SIG-M5 (cell line): Measurements from ENCODE around the gene BAIAP2L1.

ENCODE experiments used
- DNase-seq: peaks from one replicate; lab custom pipeline; 2025; lab: John Stamatoyannopoulos, UW

BAIAP2L1 gene

DNA sequence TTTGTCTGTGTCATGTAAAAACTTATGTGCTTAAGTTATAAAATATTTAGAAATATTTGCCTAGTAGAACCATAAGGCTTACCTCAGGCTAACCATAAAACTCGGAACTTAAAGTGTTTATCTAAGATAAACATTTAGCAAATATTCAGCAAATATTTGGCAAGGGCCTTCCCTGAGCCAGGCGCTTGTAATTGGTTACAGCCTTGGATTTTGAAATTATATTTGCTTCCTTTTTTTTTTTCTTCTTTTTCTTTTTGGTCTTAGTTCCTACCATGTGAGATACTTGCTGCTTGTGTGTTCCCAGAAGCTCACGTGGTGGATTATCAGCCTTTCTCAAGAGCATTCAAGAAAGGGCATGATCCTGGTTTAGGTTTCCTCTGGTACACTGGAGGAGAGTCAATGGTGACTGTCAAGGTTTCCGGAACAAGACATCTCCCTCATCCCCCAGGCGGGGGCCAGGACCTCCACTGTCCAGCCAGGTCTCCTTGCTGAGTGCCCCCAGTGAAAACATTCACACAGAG lies 124.6 kb downstream of the BAIAP2L1 start:
- peak; percentile 9 for DNase-seq

DNA sequence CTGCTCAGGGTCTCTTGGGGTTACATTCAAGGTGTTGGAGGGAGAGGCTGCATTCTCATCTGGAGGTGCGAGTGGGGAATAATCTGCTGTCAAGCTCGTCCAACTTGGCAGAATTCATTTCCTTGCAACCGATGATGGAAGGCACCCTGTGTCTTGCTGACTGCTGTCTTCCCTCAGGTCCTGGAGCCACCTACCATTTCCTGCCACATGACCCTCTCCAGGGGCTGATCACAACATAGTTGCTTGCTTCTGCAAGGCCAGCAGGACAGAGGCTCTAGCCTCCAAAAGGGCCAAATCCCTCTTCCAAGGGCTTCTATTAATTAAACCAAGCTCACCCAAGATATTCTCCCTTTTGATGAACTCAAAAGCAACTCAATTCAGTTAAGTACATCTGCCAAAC lies 133.6 kb downstream of the BAIAP2L1 start:
- no peak for DNase-seq

DNA sequence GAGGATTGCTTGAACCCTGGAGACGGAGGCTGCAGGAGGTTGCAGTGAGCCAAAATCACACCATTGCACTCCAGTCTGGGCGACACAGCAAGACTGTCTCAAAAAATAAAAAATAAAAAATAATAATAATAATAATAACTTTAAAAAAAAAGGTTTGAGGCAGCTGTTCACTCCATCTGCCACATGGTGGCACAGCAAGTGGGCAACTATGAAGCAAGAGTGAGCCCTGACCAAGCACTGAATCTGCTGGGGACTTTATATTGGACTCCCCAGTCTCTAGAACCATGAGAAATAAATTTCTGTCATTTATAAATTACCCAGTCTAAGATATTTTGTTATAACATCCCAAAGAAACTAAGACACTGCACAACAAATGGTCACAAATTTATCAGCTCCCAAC lies 134.1 kb downstream of the BAIAP2L1 start:
- no peak for DNase-seq

DNA sequence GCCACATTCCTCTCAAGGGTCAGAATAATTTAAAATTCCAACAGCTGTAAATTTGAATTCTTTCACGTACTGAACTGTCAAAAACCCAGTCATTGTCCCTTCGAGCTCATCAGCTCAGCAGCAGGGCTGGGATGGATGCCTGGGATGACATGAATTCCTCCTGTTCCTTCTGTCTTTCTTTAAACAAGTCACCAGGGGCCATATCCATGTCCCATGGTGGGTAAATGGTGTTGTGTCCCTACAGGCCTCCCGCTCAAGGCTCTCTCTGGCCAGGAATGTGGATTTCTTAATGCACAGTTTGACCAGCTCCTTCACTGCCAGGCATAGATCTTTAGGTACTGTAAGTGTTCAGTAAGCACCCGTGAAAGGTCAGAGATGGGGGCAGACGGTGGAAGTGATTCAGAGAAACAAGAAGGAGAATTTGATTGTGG lies 135.0 kb downstream of the BAIAP2L1 start:
- no peak for DNase-seq

DNA sequence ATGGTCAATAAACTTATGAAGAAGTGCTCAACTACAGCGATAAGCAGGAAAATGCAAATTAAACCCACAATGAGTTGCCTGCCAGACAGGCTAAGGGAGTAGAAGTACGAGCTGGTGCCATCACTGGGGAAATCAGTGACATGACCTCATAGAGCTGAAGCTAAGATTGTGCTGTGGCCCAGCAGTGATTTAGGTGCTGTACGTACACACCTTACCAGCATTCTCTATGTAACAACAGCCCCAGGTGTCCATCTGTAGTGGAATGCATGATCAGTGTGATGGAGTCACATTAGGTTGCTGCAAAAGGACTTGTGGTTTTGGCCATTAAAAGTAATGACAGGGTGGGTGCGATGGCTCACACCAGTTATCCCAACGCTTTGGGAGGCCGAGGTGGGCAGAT lies 143.2 kb downstream of the BAIAP2L1 start:
- no peak for DNase-seq

DNA sequence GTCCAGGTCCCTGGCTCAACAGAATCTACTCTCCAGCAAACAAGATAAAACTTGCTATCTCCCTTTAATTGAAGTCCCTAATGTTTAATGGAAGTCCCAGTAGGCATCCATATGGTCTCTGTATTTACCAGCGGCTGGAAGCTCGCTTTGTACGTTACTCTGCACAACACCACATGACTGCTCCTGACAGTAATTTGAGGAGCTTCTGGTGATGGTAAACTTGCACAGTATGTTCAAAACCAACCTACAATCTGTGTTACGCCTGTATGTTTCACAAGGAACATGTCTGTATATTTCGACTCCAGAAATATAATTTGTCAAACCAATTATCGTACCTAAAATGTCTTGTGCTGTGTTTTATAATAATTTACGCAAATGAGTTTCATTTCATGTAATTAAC lies 144.5 kb downstream of the BAIAP2L1 start:
- DNase-seq: no peak

DNA sequence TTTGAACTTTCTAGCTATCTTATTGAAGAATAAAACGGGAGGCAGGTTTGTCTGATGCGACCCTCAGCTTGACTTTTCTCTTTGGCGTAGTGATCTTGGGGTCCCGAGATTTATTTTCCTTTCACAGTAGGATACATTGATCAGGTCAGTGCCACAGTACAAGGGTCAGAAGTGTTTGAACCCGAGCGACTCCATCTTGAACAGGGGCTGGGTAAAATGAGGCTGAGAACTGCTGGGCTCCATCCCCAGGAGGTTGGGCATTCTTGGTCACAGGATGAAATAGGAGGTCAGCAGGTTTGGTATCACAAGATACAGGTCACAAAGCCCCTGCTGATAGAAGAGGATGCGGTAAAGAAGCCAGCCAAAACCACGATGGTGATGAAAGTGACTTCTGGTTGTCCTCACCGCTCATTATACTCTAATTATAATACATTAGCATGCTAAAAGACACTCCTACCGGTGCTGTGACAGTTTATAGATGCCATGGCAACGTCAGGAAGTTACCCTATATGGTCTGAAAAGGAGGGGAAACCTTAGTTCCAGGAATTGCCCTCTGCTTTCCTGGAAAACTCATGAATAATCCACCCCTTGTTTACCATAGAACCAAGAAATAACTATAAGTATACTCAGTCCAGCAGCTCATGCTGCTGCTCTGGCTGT lies 145.8 kb downstream of the BAIAP2L1 start:
- DNase-seq: no peak

DNA sequence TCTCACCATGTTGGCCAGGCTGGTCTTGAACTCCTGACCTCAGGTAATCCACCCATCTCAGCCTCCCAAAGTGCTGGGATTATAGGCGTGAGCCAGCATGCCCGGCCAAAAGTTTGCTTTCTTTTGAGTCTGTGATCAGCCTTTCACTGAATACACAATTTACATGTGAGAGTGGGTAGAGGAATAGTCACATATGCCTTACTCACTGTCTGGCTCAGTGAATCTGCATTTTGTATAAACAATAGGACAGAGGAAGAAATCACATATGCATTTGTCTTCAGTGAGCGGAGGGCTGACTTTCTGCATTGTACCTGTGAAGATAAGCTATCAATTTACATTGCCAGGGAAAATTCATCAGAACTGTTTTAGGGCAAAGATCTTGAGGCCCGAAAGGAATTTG lies 146.4 kb downstream of the BAIAP2L1 start:
- no peak for DNase-seq

DNA sequence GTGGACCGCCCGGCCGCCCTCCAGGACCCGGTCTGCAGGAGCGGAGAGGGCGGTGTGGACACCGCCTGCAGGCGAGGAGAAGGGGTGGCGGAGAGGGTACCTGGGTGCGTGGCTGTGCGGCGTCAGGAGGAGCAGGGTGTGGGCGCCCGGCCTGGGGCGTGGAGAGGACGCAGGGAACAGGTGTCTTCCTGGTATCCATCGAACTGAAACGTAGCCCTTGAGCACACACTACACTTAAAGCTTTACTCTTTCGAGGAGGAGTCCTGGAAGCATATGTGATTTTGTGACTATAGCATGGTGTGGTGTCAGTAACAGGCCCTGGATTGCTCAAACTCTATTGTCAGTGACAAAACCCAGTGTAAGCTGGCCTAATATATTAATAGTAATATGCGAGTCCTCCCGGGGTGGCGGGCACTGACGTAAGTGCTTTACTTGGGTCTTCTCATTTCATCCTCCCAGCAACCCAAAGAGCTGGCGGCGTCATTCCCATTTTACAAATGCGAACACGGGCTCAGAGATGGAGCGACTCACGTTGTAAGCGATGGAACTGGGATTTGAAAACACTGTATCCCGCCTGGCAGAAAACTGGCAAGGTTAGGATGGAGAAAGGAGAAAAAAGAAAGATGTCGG lies 148.3 kb downstream of the BAIAP2L1 start:
- no peak for DNase-seq

DNA sequence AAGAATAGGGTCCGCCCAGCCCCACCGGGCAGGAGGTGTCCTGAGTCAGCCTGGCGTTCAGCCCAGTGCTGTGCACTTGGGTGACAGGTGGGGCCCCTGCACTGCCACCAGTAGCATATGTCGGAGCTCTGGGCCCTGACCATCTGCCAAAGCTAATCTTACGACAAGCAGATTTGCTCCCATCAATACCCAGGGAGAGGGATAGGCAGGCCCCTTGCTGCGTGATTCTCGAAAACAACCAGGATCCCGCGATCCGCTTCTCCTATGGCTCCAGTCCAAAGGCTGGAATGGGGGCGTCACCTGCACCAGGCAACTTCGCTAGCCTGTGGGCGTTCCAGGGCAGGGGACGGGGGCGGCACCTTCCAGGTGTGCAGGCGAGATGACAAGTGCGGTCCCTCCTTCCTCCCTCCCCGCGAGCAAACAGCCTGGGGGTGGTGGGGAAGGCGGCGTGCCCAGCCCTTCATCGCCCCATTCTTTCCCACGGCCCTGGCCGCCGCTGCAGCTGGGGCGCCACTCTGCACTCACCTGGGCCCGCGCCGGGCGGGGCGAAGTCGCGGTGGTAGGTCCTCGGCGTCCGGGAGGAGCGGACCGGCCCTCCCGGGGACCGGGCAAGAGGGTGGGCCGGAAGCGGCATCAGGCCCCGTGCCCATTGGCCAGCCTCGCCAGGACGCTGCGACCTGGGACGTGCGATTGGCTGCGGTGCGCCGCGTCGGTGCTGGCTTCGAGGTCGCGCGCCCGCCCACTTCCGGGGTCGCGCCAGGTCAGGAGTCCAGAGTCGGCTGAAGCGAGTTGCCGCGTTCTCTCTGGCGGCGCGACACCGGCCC lies 149.1 kb downstream of the BAIAP2L1 start, which contains the start of gene TECPR1:
TSS of gene TECPR1 (minus strand) at position 632 of the 824 bp plus-strand sequence. CDS start 6,086 bp downstream, outside the sequence.
- DNase-seq: peak; percentile 20

DNA sequence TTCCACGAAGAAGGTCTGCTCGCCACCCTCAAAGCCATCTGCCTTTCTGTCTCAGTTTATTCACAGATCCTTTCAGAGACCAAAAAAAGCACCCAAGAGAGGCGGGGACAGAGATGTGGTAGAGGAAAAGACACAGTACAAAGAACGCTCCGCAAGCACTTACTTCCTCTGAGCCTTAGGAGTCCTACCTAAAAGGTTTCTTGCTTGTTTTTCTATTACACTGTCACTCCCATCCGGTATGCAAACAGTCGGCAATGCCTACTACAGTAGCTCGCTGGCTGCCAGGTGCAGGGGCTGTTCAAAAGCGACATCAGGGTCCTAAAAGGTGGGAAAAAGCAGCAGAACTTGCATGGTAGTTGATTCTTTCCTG lies 149.7 kb downstream of the BAIAP2L1 start:
- DNase-seq: no peak

DNA sequence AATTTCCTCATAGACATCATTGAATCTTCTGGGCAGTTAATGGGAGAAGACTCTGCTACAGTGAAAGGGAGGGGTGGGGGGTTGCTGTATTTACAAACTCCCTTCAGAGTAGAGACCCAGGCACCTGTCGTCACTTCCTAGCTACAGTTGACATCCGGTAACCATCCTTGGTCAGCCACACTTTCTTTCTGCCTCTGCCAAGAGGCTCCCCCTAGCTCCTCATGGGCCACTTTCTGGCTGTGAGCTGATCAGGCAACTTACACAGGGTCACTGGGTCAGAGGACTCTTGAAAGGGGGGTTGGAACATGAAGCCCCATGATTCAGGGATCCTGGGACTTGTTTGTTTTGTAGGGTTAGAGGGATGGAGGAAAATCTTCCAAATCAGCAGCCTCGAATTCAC lies 150.1 kb downstream of the BAIAP2L1 start:
- DNase-seq: no peak

DNA sequence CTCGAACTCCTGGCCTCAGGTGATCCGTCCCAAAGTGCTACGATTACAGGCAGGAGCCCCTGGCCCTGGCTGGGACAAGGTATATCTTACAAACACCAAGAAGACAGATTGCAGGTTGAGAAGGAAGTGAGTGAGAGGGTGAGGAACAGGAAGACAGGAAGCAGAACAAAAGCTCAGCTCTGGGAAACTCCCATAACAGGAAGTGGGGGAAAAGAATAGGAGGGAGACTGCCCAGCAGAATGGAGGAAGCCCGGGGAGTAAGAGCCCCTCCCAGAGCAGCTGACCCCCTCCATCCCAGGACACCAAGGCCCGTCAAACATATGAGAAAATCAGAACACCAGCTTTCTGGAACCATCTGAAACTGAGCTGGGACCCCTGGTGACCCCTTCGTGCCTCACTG lies 151.8 kb downstream of the BAIAP2L1 start:
- no peak for DNase-seq

DNA sequence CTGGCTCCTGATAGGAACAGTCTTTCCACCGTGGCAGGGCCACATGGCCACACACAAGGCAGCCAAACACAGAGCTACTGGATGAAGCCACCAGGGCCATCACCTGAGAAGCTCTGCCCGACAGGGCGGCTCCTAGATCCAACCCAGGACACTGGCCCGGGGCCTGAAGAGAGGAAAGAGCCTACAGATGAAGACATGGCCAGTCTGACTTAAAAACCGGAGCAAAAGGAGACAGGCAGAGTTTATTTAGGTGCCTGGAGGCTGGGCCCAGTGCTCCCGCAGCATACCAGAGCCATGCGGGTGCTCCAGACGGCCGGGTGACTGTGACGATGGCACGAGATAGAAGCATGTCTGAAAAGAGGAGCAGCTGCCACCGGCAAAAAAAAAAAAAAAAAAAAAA lies 152.7 kb downstream of the BAIAP2L1 start:
- no peak for DNase-seq

DNA sequence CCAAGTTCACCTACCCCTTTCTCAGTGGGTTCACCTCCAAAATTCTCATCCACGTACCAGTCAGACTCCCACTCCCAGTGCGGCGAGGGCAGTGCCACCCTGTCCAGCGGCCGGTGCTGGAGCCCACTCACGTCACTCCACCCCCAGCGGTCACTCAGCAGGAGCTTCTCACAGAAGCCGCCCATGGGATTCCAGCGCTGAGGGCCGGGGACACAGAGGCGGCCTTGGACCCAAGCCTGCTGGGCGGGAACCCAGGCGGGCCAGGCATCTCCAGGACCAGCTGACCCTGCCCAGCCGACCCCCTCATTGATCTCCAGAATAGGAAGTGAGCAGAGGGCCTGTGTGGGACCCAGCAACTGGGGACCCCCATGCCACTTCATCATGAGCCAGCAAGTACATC lies 156.0 kb downstream of the BAIAP2L1 start:
- no peak for DNase-seq

DNA sequence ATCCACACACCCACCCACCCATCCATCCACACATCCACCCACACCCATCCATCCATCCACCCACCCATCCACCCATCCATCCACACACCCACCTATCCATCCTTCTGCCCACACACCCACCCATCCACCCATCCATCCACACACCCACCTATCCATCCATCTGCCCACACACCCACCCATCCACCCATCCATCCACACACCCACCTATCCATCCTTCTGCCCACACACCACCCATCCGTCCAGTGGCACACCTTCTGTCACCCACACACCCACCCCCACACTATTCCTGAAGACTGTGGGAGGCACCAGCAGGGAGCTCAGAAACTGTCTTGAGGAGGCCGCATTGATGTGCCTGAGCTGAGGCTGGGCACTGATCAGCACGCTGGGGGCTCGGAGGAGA lies 158.0 kb downstream of the BAIAP2L1 start:
- no peak for DNase-seq

DNA sequence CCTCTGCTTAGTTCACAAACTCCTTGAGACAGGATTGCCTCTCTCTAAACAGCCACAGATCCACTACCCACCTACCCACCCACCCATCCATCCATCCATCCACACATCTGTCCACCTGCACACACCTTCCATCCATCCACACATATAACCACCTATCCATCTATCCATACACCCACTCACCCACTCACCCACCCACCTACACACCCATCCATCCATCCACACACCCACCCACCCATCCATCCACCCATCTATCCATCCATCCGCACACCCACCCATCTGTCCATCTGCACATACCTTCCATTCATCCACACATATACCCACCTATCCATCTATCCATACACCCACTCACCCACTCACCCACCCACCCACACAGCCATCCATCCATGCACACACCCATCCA lies 158.5 kb downstream of the BAIAP2L1 start:
- DNase-seq: no peak

DNA sequence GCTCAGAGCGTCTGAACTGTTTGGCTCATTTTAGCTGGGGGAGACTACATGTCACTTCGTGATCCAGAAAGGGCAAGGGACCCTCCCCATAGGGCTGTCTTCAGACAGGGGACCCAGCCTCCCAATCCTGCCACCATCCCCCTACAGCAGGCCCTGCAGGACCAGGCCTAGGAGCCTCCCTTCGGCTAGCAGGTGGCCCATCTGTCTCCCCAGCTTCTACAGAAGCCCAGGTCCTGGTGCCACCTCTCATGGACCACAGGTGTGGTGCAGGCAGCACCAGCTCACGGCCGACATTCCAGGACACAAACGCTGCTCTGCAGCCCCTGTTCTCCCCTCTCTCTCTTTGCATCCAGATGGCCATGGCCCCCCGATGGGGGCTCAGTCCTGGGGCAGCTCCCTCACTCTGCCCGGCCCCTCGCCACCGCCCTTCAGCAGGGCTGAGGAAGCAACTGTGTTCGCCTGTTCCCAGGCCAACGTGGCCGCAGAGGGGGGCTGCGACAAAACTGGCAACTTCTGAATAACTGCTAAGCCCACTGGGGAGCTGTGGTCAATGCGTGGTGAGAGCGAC lies 159.1 kb downstream of the BAIAP2L1 start:
- DNase-seq: no peak
